Bronchial epithelial cell (primary cell): ENCODE measurements around the gene HCN3. TPM values are rescaled to one million over a fixed set of nuclear protein-coding genes. Genes with fewer than 3 reads are reported as not detected.
"Not testable (repeated sequence)": the region's sequence is repeated elsewhere in the genome, so short reads cannot be mapped to it uniquely, and the experiment has no call there.

Experiments used
- DNase-seq: peaks from one replicate; pipeline ENCODE4 v3.0.0-alpha.2; 2010; ENCODE audit warnings: low read depth
- FAIRE-seq: peaks from 2 replicates; lab custom pipeline; 2011; peaks lifted over from hg19 to GRCh38; lab: Jason Lieb, UNC
- H3K27me3 ChIP-seq: 2 replicates; pipeline ENCODE4 v1.5.1; 2011; ENCODE audit warnings: low read length; ENCODE audit not compliant: control insufficient read depth, insufficient read depth
- H3K36me3 ChIP-seq: 2 replicates; pipeline ENCODE4 v1.5.1; 2011; ENCODE audit warnings: low read length; ENCODE audit not compliant: control insufficient read depth, insufficient read depth
- H3K4me3 ChIP-seq: 2 replicates; pipeline ENCODE4 v1.5.1; 2011; ENCODE audit warnings: mild to moderate bottlenecking, low read depth, low read length, control low read depth
- CTCF ChIP-seq: IDR thresholded peaks from 2 replicates; pipeline ENCODE4 v1.5.1; 2011; ENCODE audit warnings: mild to moderate bottlenecking, moderate library complexity, low read length, control low read depth, inconsistent platforms; ENCODE audit not compliant: insufficient read depth, severe bottlenecking
- total RNA-seq: library from RNA; depleted of rRNA; stranded (reverse); fragments of >200 nt; gene quantifications from 2 replicates; pipeline ENCODE4 v1.2.1, GENCODE V29; 2014

HCN3 gene
- 0.90 and 1.1 TPM in 2 replicates for total RNA-seq

DNA sequence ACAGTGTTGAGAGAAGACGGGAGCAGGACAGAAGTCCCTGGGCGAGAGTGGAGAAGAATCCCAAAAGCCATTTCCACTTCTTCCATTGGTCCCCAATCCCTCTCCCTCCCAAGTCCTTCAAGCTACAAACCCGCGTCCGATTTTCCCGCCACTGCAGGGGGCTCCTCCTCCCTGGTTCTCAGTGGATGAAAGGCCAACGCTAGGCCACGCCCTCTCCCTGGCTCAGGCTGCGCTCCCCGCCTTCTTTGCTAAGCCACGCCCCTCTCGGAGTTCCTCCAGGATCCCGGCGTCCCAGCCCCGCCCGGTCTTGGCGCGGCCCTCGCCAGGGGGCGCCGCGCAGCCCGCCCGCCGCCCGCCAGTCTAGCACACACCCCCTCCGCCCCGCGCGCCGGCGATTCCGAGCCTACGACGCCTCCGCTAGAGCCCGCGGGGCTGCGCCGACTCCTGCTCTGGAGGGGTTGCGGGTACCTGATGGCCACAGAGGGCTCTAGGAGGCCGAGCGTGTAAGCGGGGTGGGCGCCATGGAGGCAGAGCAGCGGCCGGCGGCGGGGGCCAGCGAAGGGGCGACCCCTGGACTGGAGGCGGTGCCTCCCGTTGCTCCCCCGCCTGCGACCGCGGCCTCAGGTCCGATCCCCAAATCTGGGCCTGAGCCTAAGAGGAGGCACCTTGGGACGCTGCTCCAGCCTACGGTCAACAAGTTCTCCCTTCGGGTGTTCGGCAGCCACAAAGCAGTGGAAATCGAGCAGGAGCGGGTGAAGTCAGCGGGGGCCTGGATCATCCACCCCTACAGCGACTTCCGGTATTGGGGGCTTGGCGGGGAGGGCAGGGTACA, at the start of gene HCN3:
HCN3 (plus strand) TSS at position 394 of the 832 bp plus-strand sequence; CDS start at position 522, 128 bp downstream.
- FAIRE-seq (no peak), DNase-seq (peak; percentile 91)
- Histone ChIP-seq H3K36me3 (no peaks in the 10 kb centered on the region), H3K4me3 (peak within 1 kb of the TSS; percentile 63), H3K27me3 (no peaks in the 10 kb centered on the region)
- peak; percentile 54 for TF ChIP-seq CTCF

DNA sequence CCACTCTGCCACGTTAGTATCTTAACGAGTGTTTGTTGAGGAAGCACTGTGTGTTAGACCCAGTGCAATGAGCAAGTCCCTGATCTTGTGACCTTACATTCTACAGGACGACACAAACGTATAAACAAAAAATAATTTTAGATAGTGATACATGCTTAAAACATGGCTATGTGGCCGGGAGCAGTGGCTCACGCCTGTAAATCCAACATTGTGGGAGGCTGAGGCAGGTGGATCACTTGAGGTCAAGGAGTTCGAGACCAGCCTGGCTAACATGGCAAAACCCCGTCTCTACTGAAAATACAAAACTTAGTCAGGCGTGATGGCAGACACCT, 49.2 kb upstream of the HCN3 start:
- no peak for FAIRE-seq
- no peak for TF ChIP-seq CTCF
- Histone ChIP-seq H3K36me3 (no peaks in the 10 kb centered on the region), H3K4me3 (peak overlapping the region; percentile 55), H3K27me3 (no peaks in the 10 kb centered on the region)
- no peak for DNase-seq

- H3K36me3 ChIP-seq, DNase-seq, H3K27me3 ChIP-seq, H3K4me3 ChIP-seq: not testable (repeated sequence)
- FAIRE-seq: peak; percentile 13
Observed at GRCh38 chr1:155231302-155231701, 46.0 kb upstream of the HCN3 start.

- FAIRE-seq, DNase-seq, H3K4me3 ChIP-seq, H3K36me3 ChIP-seq, H3K27me3 ChIP-seq: not testable (repeated sequence)
Observed at GRCh38 chr1:155232001-155232978, 45.0 kb upstream of the HCN3 start.

GRCh38 chr1:155233502-155233901, 43.8 kb upstream of the HCN3 start:
- FAIRE-seq, DNase-seq, H3K27me3 ChIP-seq, H3K36me3 ChIP-seq, H3K4me3 ChIP-seq: not testable (repeated sequence)

DNA sequence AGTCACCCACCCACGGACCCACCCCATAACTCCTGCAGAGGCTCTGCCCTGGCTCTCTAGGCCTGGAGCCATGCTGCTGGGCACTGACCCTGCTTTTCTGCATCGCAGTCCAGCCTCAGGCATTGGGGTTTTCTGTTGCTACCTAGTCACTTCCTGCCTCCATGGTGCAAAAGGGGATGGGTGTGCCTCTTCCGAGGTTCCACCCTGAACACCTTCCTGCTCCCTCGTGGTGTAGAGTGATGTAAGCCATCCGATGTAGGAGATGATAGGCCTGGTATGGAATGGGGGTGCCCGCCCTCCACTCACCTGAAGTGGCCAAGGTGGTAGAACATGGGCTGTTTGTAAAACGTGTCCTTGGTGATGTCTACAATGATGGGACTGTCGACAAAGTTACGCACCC, 41.9 kb upstream of the HCN3 start:
- peak; percentile 58 for FAIRE-seq
- H3K27me3 ChIP-seq, DNase-seq, H3K4me3 ChIP-seq, H3K36me3 ChIP-seq: not testable (repeated sequence)

DNA sequence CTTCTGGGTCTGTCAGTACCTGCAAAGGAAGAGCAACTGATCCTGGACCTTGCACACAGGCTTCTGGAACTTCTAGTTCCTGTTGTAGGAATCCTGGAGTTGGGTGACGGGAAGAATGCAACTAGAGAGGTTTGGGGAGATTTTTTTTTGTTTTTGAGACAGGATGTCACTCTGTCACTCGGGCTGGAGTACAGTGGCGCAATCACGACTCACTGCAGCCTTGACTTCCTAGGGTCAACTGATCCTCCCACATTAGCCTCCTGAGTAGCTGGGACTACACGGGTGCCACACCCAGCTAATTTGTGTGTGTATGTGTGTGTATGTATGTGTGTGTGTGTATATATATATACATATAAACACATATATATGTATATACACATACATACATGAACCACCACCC, 40.8 kb upstream of the HCN3 start:
- no peak for TF ChIP-seq CTCF
- Histone ChIP-seq H3K36me3 (peaks cover 4% of the 10 kb centered on the region), H3K4me3 (no peak overlapping the region), H3K27me3 (no peaks in the 10 kb centered on the region)
- peak; percentile 39 for DNase-seq
- no peak for FAIRE-seq
